ENCODE data around the gene INPP5B.

INPP5B gene

GRCh38 chr1:37888022-37888700, 58.7 kb downstream of the INPP5B start:
- Histone ChIP-seq H3K27ac (no peak overlapping the region), H3K4me3 (no peak overlapping the region)

- H3K4me3 ChIP-seq: no peak overlapping the region
- H3K27ac ChIP-seq: no peak overlapping the region
These were observed 62.7 kb downstream of the INPP5B start for GRCh38 chr1:37884145-37884544.

DNA sequence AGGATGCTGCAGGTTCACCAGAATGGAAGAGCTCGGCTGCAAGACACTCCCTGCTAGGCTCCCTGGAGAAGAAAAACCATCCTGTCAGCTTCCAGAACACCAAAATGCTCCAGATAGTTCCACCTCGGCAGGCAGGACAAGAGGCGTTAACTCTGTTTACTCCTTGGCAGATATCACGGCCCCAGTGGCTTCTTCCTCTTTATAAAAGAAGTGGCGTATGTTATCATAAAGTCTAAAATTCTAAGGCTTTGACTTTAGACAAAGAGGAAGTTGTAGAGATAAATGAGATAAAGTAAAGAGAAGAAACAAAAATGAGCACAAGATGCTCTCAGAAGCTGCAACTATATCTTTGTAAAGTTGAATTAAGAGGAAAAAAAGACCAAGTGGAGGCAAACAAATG, 63.2 kb downstream of the INPP5B start:
- H3K27ac ChIP-seq: no peak overlapping the region
- no peak overlapping the region for H3K4me3 ChIP-seq

- Histone ChIP-seq H3K4me3 (no peak overlapping the region), H3K27ac (no peak overlapping the region)
These were observed 67.0 kb downstream of the INPP5B start for GRCh38 chr1:37879865-37880264.

- no peak overlapping the region for H3K4me3 ChIP-seq
- H3K27ac ChIP-seq: no peak overlapping the region
These were observed 68.8 kb downstream of the INPP5B start for GRCh38 chr1:37878071-37878470.

DNA sequence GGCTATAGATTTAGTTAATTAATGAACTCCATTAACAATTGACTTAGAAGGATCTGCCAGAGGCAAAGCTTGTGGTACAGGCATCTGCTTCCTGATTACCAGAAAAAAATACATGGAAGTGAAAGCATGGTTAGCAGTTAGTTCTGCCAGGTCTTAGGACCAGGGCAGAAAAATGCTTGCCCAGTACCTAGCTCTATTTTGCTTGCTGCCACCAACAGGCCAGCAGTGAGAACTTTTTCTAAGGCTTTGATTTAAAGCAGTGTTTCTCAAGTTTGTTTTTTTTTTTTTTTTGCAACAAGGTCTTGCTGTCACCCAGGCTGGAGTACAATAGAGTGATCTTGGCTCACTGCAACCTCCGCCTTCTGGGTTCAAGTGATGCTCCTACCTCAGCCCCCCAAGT, 71.0 kb downstream of the INPP5B start:
- H3K27ac ChIP-seq: no peak overlapping the region
- no peak overlapping the region for H3K4me3 ChIP-seq

DNA sequence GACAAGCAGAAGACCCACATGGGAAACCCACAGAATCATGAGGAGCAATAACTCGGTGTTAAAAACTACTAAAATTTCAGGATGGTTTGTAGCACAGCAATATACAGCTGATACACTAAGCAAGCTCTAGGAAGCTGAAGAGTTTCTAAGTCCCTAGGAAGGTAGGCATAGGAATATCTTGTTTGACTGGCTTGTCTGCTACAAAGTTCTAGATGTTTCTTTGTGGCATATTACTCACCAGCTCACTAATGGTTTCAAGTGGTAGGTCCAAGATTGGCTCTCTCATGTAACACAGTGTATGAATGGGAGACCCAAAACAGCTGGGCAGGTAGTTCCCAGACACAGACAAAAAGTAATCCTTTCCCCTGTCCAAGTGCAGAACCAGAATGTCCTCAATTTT, 74.2 kb downstream of the INPP5B start:
- Histone ChIP-seq H3K27ac (peak overlapping the region in 2 of 21 experiments; percentile 25 to 35), H3K4me3 (no peak overlapping the region)

DNA sequence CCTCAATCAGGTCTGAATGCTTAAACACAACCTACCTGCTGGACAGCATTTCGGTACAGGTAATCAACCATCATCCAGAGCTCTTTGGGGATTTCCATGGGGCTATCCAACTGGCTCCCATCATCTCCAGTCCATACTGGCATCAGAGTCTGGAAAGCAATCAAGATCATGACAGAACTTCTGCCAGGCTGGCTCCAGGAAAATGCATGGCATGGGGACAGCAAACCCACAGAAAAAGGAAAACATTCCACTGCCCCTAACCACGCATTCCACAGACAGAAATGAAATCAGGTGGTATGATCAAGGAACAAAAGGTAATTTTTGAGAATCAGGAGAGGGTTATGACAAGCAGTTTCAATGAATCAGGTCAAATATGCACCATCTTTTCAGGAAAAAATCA, 78.4 kb downstream of the INPP5B start:
- Histone ChIP-seq H3K4me3 (no peak overlapping the region), H3K27ac (no peak overlapping the region)

- H3K4me3 ChIP-seq: no peak overlapping the region
- no peak overlapping the region for H3K27ac ChIP-seq
These were observed 79.1 kb downstream of the INPP5B start for GRCh38 chr1:37867784-37868183.

GRCh38 chr1:37866491-37866890, 80.4 kb downstream of the INPP5B start:
- Histone ChIP-seq H3K4me3 (no peak overlapping the region), H3K27ac (peak overlapping the region in 11 of 21 experiments; percentile 22 to 85 (median 73))

DNA sequence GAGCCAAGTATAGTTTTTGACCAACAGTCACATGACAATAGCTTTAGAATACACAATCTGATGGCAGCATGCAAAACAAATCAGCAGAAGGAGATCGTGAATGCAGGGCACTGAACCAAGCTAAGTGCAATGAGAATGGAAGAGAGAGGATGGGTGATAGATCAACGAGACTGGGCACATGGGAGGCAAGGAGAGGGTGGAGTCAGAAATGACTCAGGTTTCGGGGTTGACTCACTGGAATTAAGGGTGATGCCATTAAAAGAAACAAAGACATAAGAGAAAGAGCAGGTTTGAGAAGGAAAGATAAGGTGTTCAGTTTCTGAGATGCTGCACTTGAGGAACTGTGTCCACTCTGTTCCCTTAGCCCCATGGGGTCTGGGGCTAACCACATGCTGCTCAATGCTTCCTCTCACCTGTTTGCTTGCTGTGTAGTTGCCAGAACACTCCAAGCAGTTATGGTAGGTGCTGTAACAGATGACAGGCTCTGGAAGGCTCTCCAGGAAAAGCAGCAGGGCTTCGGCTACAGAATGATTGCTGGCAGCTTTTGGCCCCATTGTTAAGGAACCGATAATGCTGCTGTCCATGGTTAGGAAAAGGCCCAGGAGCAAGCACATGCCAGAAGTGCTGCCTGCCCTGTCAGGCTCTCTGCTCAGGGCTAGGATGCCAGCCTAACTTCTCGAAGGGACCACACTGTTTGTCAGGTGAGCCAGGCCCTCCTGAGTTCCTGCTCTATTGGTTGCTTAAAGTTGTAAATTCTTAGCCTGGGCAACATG, 81.3 kb downstream of the INPP5B start:
- Histone ChIP-seq H3K27ac (peak overlapping the region in 17 of 21 experiments; percentile 22 to 85 (median 66)), H3K4me3 (no peak overlapping the region)

- Histone ChIP-seq H3K4me3 (no peak overlapping the region), H3K27ac (peak overlapping the region in 7 of 21 experiments; percentile 4 to 55 (median 43))
These were observed 84.5 kb downstream of the INPP5B start for GRCh38 chr1:37862330-37862729.

DNA sequence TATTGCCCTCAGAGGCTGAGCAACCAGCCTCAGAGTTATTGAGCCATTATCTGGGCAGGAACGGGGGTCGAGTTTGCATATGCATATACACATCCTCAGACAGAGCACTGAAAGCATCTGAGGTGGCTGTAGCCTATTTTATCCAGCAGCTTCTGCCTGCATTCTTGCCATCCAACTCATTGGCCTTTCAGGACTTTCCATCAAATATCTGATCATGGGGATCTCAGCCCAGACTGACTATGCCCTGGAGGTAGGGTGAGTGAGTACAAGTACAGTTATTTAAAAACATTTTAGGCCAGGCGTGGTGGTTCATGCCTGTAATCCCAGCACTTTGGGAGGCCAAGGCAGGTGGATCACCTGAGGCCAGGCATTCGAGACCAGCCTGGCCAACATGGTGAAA, 85.7 kb downstream of the INPP5B start:
- H3K27ac ChIP-seq: no peak overlapping the region
- H3K4me3 ChIP-seq: no peak overlapping the region

GRCh38 chr1:37860346-37860666, 86.5 kb downstream of the INPP5B start:
- peak overlapping the region in 20 of 21 experiments; percentile 81 to 97 (median 91) for H3K27ac ChIP-seq
- H3K4me3 ChIP-seq: peak overlapping the region; percentile 78 to 95 (median 88)

GRCh38 chr1:37859507-37860345, 87.1 kb downstream of the INPP5B start, which contains the start of gene MTF1:
MTF1 (minus strand) TSS chr1:37859592; CDS start chr1:37857658, 1,934 bp downstream.
- Histone ChIP-seq H3K27ac (peak within 1 kb of the TSS; percentile 76 to 97 (median 90)), H3K4me3 (peak within 1 kb of the TSS; percentile 78 to 95 (median 88))

DNA sequence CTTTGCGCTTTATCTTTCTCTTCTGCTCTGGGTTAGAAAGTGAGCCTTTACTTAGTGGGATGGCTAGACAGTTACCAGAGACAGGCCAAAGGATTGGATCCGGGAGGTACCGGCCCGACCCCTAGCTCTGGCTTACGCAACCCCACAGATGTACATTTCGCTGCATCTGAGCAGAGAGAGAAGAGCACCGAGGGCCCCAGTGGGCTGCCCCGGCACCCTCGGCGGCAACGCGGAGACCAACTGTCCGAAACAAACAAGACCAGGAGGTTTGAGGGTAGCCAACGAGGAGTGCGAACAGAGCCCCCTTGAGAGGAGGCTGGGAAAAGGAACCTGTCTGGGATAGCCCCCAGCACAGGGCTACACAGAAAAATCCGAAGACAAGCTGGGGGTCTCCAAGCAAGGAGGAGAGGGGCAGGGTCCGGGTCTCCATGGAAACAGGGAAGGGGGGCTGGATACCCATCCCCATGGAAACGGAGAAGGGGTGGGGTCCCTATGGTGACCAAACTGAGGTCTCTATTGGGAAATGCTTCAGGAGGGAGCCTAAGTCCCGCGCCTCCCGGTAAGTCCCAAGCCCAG, 87.8 kb downstream of the INPP5B start:
- Histone ChIP-seq H3K27ac (peak overlapping the region; percentile 67 to 97 (median 90)), H3K4me3 (peak overlapping the region; percentile 78 to 95 (median 88))

DNA sequence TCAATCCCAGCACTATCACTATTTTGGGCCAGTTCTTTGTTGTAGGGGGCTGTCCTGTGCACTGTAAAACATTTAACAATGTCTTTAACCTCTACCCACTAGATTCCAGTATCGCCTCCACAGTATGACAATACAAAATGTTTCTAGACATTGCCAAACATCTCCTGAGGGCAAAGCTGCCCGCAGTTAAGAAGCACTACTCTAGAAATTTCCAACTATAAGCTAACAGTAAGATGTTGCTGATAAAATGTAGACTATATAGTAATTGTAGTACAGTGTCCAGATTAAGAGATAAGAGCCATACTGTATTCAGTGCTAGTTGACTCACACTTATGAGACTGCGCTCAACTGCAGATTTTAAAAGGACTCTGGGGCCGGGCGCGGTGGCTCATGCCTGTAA, 92.4 kb downstream of the INPP5B start:
- no peak overlapping the region for H3K4me3 ChIP-seq
- no peak overlapping the region for H3K27ac ChIP-seq

GRCh38 chr1:37853157-37853556, 93.7 kb downstream of the INPP5B start:
- Histone ChIP-seq H3K4me3 (no peak overlapping the region), H3K27ac (no peak overlapping the region)

DNA sequence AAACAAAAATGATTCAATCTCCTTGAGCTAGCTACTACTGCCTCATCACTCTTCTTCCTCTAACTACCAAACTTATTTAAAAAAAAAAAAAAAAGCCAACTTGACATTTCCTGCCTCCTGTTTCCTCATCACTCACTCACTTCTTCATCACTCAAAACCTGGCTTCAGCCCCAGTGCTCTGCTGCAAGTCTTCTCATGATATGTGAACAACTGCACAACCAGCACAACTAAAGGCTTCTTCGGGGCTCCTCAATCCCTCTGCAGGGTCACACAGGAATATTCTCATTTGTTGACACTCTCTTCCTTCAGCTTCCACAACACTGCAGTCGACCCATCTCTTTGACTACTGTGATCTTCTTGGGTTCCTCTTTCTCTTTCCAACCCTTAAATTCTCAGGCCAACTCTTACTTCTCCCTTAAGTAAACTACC, 95.1 kb downstream of the INPP5B start:
- H3K27ac ChIP-seq: peak overlapping the region in 8 of 21 experiments; percentile 8 to 78 (median 42)
- H3K4me3 ChIP-seq: no peak overlapping the region

GRCh38 chr1:37851262-37851661, 95.6 kb downstream of the INPP5B start:
- H3K27ac ChIP-seq: peak overlapping the region in 11 of 21 experiments; percentile 8 to 78 (median 46)

More at GRCh38 chr1:37851262-37851661, 95.6 kb downstream of the INPP5B start:
- H3K4me3 ChIP-seq: no peak overlapping the region

Data from skin epidermis (tissue), 12 donors.